B cell (primary cell): ENCODE measurements around the gene ODC1.
"Not testable (repeated sequence)": the region's sequence is repeated elsewhere in the genome, so short reads cannot be mapped to it uniquely, and the experiment has no call there.

Experiments
- CTCF ChIP-seq: fragments of 200-600 bp; IDR thresholded peaks from one replicate; pipeline ENCODE4 v1.8.0; 2022; ENCODE audit warnings: antibody characterized with exemption, mild to moderate bottlenecking
- EZH2 ChIP-seq: IDR thresholded peaks from 2 replicates; pipeline ENCODE4 v1.6.1; 2012; ENCODE audit warnings: borderline replicate concordance, low read depth, mild to moderate bottlenecking, moderate library complexity, low read length; ENCODE audit not compliant: insufficient read depth, poor library complexity, severe bottlenecking

GRCh38 chr2:10487741-10488104 lies 39.6 kb upstream of the ODC1 start:
- TF ChIP-seq CTCF, EZH2: not testable (repeated sequence)
